DND-41 (cell line): ENCODE results near the gene MICAL1.

Experiments used
- ATAC-seq: fragments of 200-7000 bp; cut with Tn5 transposase; 3 replicates; pipeline ENCODE4 v1.9.1; 2021; ENCODE audit warnings: low read depth; ENCODE audit not compliant: insufficient read depth
- DNase-seq: peaks from one replicate; pipeline ENCODE4 v3.0.0-alpha.2; 2020
- H2AFZ ChIP-seq: 2 replicates; pipeline ENCODE4 v1.6.0; 2012; ENCODE audit warnings: low read depth, low read length
- H3K27ac ChIP-seq: 2 replicates; pipeline ENCODE4 v1.5.1; 2012; ENCODE audit warnings: low read length, inconsistent platforms
- H3K27me3 ChIP-seq: fragments of 200-600 bp; sonication (generic); 2 replicates; pipeline ENCODE4 v1.6.0; 2012; ENCODE audit warnings: low read length, mild to moderate bottlenecking, inconsistent platforms; ENCODE audit not compliant: insufficient read depth, poor library complexity
- H3K36me3 ChIP-seq: 2 replicates; pipeline ENCODE4 v1.5.1; 2012; ENCODE audit warnings: low read length, inconsistent platforms; ENCODE audit not compliant: insufficient read depth
- H3K4me1 ChIP-seq: 2 replicates; pipeline ENCODE4 v1.5.1; 2012; ENCODE audit warnings: mild to moderate bottlenecking, low read length; ENCODE audit not compliant: insufficient read depth
- H3K4me2 ChIP-seq: 2 replicates; pipeline ENCODE4 v1.6.0; 2012; ENCODE audit warnings: mild to moderate bottlenecking, moderate library complexity, low read length, inconsistent platforms; ENCODE audit not compliant: insufficient read depth
- H3K4me3 ChIP-seq, 2 experiments: fragments of 200-600 bp in 1 of 2; shearing (Covaris generic) in 1 of 2; 2 replicates each; pipeline ENCODE4 v1.5.1; 2012 to 2016; ENCODE audit warnings: inconsistent platforms in 2 of 2, low read length in 2 of 2, mild to moderate bottlenecking in 2 of 2, low read depth in 1 of 2, moderate library complexity in 1 of 2
- H3K79me2 ChIP-seq: 2 replicates; pipeline ENCODE4 v1.6.0; 2012; ENCODE audit warnings: low read length, inconsistent platforms; ENCODE audit not compliant: insufficient read depth
- H3K9ac ChIP-seq: 2 replicates; pipeline ENCODE4 v1.6.0; 2012; ENCODE audit warnings: low read depth, mild to moderate bottlenecking, inconsistent platforms, low read length, moderate library complexity
- H3K9me3 ChIP-seq: 2 replicates; pipeline ENCODE4 v1.5.1; 2012; ENCODE audit warnings: low read length, moderate library complexity, mild to moderate bottlenecking, inconsistent platforms; ENCODE audit not compliant: insufficient read depth, severe bottlenecking
- H4K20me1 ChIP-seq: 2 replicates; pipeline ENCODE4 v1.6.0; 2012; ENCODE audit warnings: low read length; ENCODE audit not compliant: insufficient read depth
- EZH2 ChIP-seq: IDR thresholded peaks from 3 replicates; pipeline ENCODE4 v1.6.1; 2012; ENCODE audit warnings: borderline replicate concordance, low read depth, mild to moderate bottlenecking, moderate library complexity, low read length, inconsistent platforms; ENCODE audit not compliant: severe bottlenecking
- TF ChIP-seq, protein P1 (sequence below): IDR thresholded peaks from 2 replicates; pipeline ENCODE4 v1.5.1; 2012; ENCODE audit warnings: borderline replicate concordance, low read length, moderate library complexity, mild to moderate bottlenecking; ENCODE audit not compliant: poor library complexity, severe bottlenecking; ENCODE audit errors: extremely low read depth

The MICAL1 gene

DNA sequence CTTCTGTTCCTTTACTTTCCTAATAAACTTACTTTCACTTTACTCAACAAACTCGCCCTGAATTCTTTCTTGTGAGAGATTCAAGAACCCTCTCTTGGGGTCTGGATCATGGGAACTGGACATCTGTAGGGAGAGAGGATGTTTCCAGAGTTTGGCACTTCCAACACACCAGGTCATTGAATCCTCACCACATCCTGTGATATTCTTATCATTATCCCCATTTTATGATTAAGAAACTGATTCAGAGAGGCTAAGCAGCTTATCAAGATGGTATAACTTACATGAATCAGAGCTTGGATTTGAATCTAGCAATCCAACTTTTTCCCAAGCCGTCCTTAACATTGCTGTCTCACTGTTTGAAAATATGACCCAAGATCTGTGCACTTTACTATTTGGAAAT lies 30.6 kb downstream of the MICAL1 start:
- DNase-seq = no peak
- TF ChIP-seq, protein P1, sequence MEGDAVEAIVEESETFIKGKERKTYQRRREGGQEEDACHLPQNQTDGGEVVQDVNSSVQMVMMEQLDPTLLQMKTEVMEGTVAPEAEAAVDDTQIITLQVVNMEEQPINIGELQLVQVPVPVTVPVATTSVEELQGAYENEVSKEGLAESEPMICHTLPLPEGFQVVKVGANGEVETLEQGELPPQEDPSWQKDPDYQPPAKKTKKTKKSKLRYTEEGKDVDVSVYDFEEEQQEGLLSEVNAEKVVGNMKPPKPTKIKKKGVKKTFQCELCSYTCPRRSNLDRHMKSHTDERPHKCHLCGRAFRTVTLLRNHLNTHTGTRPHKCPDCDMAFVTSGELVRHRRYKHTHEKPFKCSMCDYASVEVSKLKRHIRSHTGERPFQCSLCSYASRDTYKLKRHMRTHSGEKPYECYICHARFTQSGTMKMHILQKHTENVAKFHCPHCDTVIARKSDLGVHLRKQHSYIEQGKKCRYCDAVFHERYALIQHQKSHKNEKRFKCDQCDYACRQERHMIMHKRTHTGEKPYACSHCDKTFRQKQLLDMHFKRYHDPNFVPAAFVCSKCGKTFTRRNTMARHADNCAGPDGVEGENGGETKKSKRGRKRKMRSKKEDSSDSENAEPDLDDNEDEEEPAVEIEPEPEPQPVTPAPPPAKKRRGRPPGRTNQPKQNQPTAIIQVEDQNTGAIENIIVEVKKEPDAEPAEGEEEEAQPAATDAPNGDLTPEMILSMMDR = no peak
- TF ChIP-seq EZH2 = no peak
- no peak for ATAC-seq
- H4K20me1 ChIP-seq = no peaks in the 10 kb centered on the region
- H3K4me1 ChIP-seq = no peaks in the 10 kb centered on the region
- H3K27ac ChIP-seq = no peak overlapping the region
- H3K9me3 ChIP-seq = no peaks in the 10 kb centered on the region
- no peak overlapping the region for H3K4me3 ChIP-seq
- H3K79me2 ChIP-seq = no peaks in the 10 kb centered on the region
- no peaks in the 10 kb centered on the region for H3K36me3 ChIP-seq
- no peak overlapping the region for H2AFZ ChIP-seq
- no peak overlapping the region for H3K9ac ChIP-seq
- no peaks in the 10 kb centered on the region for H3K27me3 ChIP-seq
- no peak overlapping the region for H3K4me2 ChIP-seq

DNA sequence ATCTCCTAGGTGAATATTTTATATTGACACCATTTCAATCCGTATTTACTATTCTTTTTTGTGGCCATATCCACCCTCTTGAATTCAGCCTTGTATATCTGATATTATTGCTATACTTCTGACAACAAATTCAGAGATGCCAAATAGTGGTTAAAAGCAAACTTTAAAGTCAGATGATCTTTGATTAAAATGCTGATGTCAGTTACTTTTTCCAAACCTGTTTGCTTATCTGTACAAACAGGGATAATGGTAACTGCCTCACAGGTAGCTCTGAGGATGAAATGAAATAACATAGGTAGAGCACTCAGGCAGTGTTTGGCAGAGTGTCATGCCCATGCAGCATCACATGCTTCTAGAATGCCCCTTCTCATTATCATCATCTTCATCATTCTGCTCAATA lies 34.4 kb downstream of the MICAL1 start:
- H2AFZ ChIP-seq = no peak overlapping the region
- H3K27ac ChIP-seq = no peak overlapping the region
- no peak overlapping the region for H3K4me2 ChIP-seq
- DNase-seq (no peak), ATAC-seq (no peak)
- no peak overlapping the region for H3K4me3 ChIP-seq
- no peak overlapping the region for H3K9ac ChIP-seq
- no peaks in the 10 kb centered on the region for H3K36me3 ChIP-seq
- H4K20me1 ChIP-seq = no peaks in the 10 kb centered on the region
- H3K9me3 ChIP-seq = no peaks in the 10 kb centered on the region
- no peak for TF ChIP-seq EZH2
- TF ChIP-seq, protein P1 = no peak
- no peaks in the 10 kb centered on the region for H3K4me1 ChIP-seq
- no peaks in the 10 kb centered on the region for H3K27me3 ChIP-seq
- H3K79me2 ChIP-seq = no peaks in the 10 kb centered on the region

DNA sequence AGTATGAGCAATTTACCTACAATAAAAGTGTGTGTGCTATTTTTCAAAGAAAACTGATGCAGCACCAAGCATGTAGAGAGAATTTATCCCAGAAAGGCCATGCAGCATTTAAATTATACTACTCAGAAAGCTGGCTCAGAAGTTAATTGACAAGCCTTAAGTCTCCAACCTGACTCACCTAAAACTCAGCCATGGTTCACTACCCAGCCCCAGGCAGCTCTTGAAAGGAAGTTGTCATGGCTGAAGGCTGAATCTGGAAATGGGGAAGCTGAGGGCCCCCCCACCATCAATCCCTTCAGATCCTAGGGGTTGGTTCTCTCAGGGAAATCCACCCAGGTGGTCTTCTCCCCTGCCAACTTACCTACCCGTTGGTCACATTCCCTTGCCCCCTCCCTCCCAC lies 34.8 kb downstream of the MICAL1 start:
- Histone ChIP-seq H3K79me2 (no peaks in the 10 kb centered on the region), H3K36me3 (no peaks in the 10 kb centered on the region), H2AFZ (no peak overlapping the region), H3K4me3 (no peak overlapping the region), H3K27me3 (no peaks in the 10 kb centered on the region), H3K27ac (no peak overlapping the region), H3K9me3 (no peaks in the 10 kb centered on the region), H4K20me1 (no peaks in the 10 kb centered on the region), H3K9ac (no peak overlapping the region), H3K4me2 (no peak overlapping the region), H3K4me1 (no peaks in the 10 kb centered on the region)
- no peak for ATAC-seq
- TF ChIP-seq, protein P1 = no peak
- TF ChIP-seq EZH2 = no peak
- DNase-seq = no peak

DNA sequence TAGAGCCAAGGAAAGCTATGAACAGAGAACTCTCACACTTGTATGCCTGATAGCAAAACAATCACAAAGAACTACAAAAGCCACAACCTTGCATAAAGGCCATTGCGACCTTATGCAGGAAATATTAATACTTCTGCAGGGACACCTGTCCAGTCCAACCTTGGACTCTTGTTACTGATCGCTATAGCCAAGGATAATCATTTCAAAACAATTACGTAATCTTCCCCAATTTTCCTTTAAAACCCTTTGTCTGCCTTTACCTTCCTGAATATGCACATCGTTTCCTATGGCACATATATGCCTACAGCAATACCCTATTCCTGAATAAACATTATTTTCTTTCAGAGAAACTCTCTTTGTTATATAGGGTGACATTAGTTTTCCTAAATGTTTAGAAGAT lies 37.9 kb downstream of the MICAL1 start:
- Histone ChIP-seq H3K4me3 (no peak overlapping the region), H2AFZ (no peak overlapping the region), H3K27me3 (no peaks in the 10 kb centered on the region), H3K27ac (no peak overlapping the region), H3K9ac (no peak overlapping the region), H3K4me2 (no peak overlapping the region), H3K4me1 (no peaks in the 10 kb centered on the region), H3K36me3 (no peaks in the 10 kb centered on the region), H3K79me2 (no peaks in the 10 kb centered on the region), H4K20me1 (no peaks in the 10 kb centered on the region), H3K9me3 (no peaks in the 10 kb centered on the region)
- no peak for DNase-seq
- TF ChIP-seq, protein P1 = no peak
- TF ChIP-seq EZH2 = no peak
- no peak for ATAC-seq
